Activated T-helper 17 cell treated with anti-CD3 and anti-CD28 coated beads, Interleukin-2, amount 50 U/mL, for 72 hours (primary cell): ENCODE data around the gene TBC1D5. TPM values are rescaled to one million over a fixed set of nuclear protein-coding genes. Genes with fewer than 3 reads are reported as not detected.
A peak's percentile ranks its signal among the peaks of the same experiment; 100 is the strongest.
"Not testable (repeated sequence)": the region's sequence is repeated elsewhere in the genome, so short reads cannot be mapped to it uniquely, and the experiment has no call there.

ENCODE experiments used
- ATAC-seq: fragments of 150-1000 bp; cut with Tn5 transposase; replicated peaks from 2 replicates; pipeline ENCODE4 v1.10.0; 2021; ENCODE audit warnings: mild to moderate bottlenecking, moderate library complexity
- H3K27ac Mint-ChIP-seq: one replicate; pipeline ENCODE4 v1.8.0; 2022; ENCODE audit warnings: mixed read lengths
- H3K27me3 Mint-ChIP-seq: one replicate; pipeline ENCODE4 v1.8.0; 2022; ENCODE audit warnings: mixed read lengths
- H3K36me3 Mint-ChIP-seq: one replicate; pipeline ENCODE4 v1.8.0; 2022; ENCODE audit warnings: low read depth, mild to moderate bottlenecking, mixed read lengths
- H3K4me1 Mint-ChIP-seq: one replicate; pipeline ENCODE4 v1.8.0; 2022; ENCODE audit warnings: mixed read lengths
- H3K4me3 Mint-ChIP-seq: one replicate; pipeline ENCODE4 v1.8.0; 2022; ENCODE audit warnings: mild to moderate bottlenecking, mixed read lengths
- H3K9me3 Mint-ChIP-seq: one replicate; pipeline ENCODE4 v1.8.0; 2022; ENCODE audit warnings: mixed read lengths
- total RNA-seq, 2 donors: library from RNA; stranded (reverse); gene quantifications; one replicate each; pipeline ENCODE4 v1.2.3, GENCODE V29; 2022

TBC1D5 gene
- total RNA-seq, 2 donors from 2014 or later = 43.9 to 53.2 TPM

- ATAC-seq = no peak
- no peak overlapping the region for H3K4me3 Mint-ChIP-seq
- H3K27ac Mint-ChIP-seq = no peak overlapping the region
- no peaks in the 10 kb centered on the region for H3K9me3 Mint-ChIP-seq
- H3K4me1 Mint-ChIP-seq = no peaks in the 10 kb centered on the region
- peaks cover 4% of the 10 kb centered on the region for H3K27me3 Mint-ChIP-seq
- no peaks in the 10 kb centered on the region for H3K36me3 Mint-ChIP-seq
Observed at GRCh38 chr3:17137321-17137826, 605.1 kb downstream of the TBC1D5 start.

DNA sequence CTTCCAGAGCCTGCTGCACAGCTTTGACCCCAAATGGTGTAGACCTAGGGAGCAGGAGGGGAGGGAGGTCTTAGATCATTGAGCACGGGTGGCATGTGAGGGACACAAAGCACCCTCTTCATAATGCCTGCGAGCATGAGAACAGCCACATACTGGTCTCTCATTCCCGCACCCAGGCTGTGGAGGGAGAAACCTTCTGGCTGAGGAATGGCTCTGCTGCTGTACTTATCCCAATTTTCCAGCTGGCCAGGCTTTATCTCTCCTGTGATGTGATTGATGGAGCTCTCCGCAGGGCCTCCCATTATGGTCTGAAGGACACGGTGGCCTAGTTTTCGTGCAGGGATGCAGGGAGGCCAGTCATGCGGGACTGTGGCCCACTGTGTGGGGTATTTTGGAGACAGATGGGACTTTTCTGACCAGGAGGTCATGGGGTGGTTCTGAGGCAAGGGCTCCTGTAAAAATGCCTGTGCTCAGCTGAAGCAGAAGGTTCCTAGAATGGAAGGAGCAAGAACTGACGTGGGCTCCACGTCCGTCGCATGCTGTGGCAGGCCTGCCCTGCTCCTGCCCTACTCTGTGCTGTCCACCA is 606.2 kb downstream of the TBC1D5 start:
- Mint-ChIP-seq H3K27ac (no peak overlapping the region), H3K4me3 (no peak overlapping the region), H3K27me3 (peaks cover 4% of the 10 kb centered on the region), H3K4me1 (no peaks in the 10 kb centered on the region), H3K36me3 (no peaks in the 10 kb centered on the region), H3K9me3 (no peaks in the 10 kb centered on the region)
- ATAC-seq = no peak

GRCh38 chr3:17135696-17136095 is 606.7 kb downstream of the TBC1D5 start:
- H3K36me3 Mint-ChIP-seq = no peaks in the 10 kb centered on the region
- H3K27me3 Mint-ChIP-seq = peaks cover 4% of the 10 kb centered on the region
- ATAC-seq = no peak
- H3K4me3 Mint-ChIP-seq = no peak overlapping the region
- H3K4me1 Mint-ChIP-seq = peaks cover under 1% of the 10 kb centered on the region
- peaks cover under 1% of the 10 kb centered on the region for H3K9me3 Mint-ChIP-seq
- no peak overlapping the region for H3K27ac Mint-ChIP-seq

DNA sequence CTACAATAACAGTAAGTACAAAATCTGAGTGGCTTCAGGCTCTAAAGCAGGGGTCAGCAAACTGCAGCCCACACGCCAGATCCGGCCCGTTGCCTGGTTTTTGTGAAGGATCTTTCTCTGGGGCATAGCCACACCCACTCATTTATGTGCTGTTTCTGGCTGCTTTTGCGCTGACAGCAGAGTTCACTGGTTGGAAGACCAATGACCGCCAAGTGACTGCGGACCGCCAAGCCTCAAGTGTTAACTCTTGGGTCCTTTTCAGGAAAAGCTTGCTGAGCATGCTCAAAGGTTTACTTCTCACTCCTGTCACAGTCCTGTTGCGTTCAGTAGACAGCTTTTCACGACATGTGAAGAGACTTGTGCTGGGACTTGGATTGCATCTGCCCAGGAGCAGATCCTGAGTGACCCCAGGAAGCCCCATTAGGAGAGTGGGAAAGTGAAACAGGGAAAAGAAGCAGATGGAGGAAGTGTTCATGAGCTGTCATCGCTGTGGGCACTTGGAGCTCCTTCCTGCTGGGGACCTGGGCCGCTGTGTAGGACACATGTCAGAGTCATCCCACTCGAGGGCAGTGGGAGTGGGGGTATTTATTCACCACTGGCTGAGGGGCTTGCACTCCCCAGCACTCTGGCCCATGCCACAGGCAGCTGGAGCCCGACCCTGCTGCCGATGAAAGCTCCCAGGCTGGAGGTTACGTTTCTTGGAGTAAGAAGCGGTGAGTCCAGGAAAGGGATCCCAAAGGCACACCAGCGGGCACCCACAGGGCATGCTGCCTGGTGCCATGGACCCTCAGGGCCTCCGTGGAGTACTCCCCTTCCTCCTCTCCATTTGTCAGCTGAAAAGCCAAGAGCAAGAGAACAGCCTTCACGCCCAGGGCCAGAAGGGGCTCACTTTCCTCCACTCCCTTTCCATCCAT is 608.5 kb downstream of the TBC1D5 start:
- ATAC-seq = no peak

GRCh38 chr3:17132286-17133115 is 609.9 kb downstream of the TBC1D5 start:
- Mint-ChIP-seq H3K4me1 (peaks cover 4% of the 10 kb centered on the region), H3K27ac (no peak overlapping the region), H3K9me3 (peaks cover 10% of the 10 kb centered on the region), H3K4me3 (no peak overlapping the region), H3K36me3 (no peaks in the 10 kb centered on the region), H3K27me3 (no peaks in the 10 kb centered on the region)
- ATAC-seq = no peak

More for the DNA sequence above, 608.5 kb downstream of the TBC1D5 start:
- Mint-ChIP-seq H3K27ac (no peak overlapping the region), H3K27me3 (no peaks in the 10 kb centered on the region), H3K4me1 (peaks cover 4% of the 10 kb centered on the region), H3K4me3 (no peak overlapping the region), H3K36me3 (no peaks in the 10 kb centered on the region), H3K9me3 (peaks cover 4% of the 10 kb centered on the region)

- Mint-ChIP-seq H3K9me3 (peaks cover 13% of the 10 kb centered on the region), H3K4me3 (no peak overlapping the region), H3K27ac (no peak overlapping the region), H3K4me1 (peaks cover 4% of the 10 kb centered on the region), H3K27me3 (no peaks in the 10 kb centered on the region), H3K36me3 (no peaks in the 10 kb centered on the region)
- ATAC-seq = no peak
Observed at GRCh38 chr3:17130956-17131355, 611.5 kb downstream of the TBC1D5 start.

- Mint-ChIP-seq H3K4me1 (peaks cover 4% of the 10 kb centered on the region), H3K27ac (no peak overlapping the region), H3K4me3 (no peak overlapping the region), H3K9me3 (peaks cover 13% of the 10 kb centered on the region), H3K27me3 (no peaks in the 10 kb centered on the region), H3K36me3 (no peaks in the 10 kb centered on the region)
- peak; percentile 75 for ATAC-seq
Observed at GRCh38 chr3:17129556-17129955, 612.9 kb downstream of the TBC1D5 start.

DNA sequence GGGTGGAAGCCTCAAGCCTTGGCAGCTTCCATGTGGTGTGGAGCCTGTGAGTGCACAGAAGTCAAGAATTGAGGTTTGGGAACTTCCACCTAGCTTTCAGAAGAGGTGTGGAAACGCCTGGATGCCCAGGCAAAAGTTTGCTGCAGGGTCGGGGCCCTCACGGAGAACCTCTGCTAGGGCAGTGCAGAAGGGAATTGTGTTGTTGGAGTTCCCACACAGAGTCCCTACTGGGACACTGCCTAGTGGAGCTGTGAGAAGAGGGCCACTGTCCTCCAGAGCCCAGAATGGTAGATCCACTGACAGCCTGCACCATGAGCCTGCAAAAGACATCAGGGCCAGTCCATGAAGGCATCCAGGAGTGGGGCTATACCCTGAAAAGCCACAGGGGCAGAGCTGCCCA is 613.8 kb downstream of the TBC1D5 start:
- not testable (repeated sequence) for ATAC-seq, H3K27me3 Mint-ChIP-seq

DNA sequence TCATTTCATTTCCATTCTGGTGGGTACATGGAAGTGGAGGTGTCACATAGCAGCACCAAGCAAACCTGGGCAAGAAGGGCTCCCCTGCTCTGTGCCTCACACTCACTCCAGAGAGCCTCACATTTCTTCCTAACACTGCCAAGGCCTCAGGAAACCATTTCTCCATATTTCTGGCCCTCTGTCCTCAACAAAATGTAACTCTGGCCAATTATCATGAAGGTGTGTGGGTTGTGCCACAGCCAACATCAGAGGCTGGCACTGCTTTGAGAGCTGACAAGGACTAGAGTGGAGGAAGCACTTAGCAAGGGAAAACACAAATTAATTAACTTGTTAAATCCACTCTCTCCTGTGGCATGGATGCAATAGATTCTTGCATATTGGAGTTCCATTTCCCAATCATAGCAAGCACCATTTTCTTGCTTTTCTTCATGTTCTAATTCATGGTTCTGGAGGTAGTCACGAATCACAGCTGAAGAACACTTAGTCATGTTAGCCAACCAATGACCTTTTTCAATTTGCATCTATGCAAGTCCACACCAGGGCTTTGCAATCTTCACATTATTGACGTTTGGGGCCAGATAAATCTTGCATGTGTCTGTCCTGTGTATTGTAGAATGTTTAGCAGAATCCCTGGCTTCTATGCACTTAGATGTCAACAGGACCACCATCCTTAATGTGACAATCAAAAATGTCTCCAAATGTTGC is 616.5 kb downstream of the TBC1D5 start:
- no peaks in the 10 kb centered on the region for H3K27me3 Mint-ChIP-seq
- H3K4me1 Mint-ChIP-seq = peaks cover 4% of the 10 kb centered on the region
- no peak overlapping the region for H3K27ac Mint-ChIP-seq
- no peaks in the 10 kb centered on the region for H3K36me3 Mint-ChIP-seq
- ATAC-seq = no peak
- H3K9me3 Mint-ChIP-seq = peaks cover 13% of the 10 kb centered on the region
- no peak overlapping the region for H3K4me3 Mint-ChIP-seq

More for the DNA sequence above, 613.8 kb downstream of the TBC1D5 start:
- not testable (repeated sequence) for H3K36me3 Mint-ChIP-seq, H3K4me3 Mint-ChIP-seq, H3K27ac Mint-ChIP-seq, H3K4me1 Mint-ChIP-seq
- peaks cover 13% of the 10 kb centered on the region for H3K9me3 Mint-ChIP-seq

DNA sequence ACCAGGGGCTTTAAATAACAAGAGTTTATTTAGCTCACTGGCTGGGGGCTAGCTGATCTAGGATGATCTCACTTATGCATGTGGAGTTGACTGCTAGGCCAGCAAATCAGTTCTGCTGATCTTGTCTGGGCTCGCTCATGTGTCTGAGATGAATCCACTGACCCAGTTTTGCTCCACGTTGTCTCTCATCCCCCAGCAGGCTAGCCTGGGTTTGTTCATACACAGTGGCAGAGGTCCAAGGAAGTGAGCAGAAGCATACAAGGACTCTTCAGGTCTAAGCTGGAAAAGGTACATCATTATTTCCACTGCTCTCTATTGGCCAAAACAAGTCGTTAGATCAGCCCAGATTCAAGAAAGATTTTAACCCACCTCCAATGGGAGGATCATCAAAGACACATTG is 619.7 kb downstream of the TBC1D5 start:
- Mint-ChIP-seq H3K27me3 (no peaks in the 10 kb centered on the region), H3K36me3 (no peaks in the 10 kb centered on the region), H3K27ac (no peak overlapping the region), H3K4me3 (no peak overlapping the region), H3K4me1 (no peaks in the 10 kb centered on the region), H3K9me3 (peaks cover 4% of the 10 kb centered on the region)
- no peak for ATAC-seq

DNA sequence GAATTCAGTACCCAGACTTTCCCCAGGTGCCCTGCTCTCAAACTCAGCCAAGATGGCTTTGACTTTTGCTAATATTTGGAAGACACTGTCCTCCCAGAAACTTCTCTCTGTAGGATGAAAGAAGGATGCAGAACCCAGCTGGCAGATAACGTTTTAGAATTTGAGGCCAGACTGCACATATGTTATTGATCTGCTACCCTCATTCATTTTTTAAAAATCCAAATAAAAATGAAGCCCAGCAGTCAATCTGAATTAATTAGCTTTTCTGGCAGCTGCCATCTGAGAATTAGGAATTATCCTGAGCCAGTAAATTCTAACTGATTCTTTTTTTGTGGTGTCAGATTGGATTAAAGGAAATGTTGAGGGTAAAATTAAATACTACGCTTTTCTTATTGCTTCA is 621.1 kb downstream of the TBC1D5 start:
- Mint-ChIP-seq H3K27me3 (no peaks in the 10 kb centered on the region), H3K4me1 (no peaks in the 10 kb centered on the region), H3K9me3 (no peaks in the 10 kb centered on the region), H3K4me3 (no peak overlapping the region), H3K36me3 (no peaks in the 10 kb centered on the region), H3K27ac (no peak overlapping the region)
- ATAC-seq = no peak

GRCh38 chr3:17120115-17120514 is 622.3 kb downstream of the TBC1D5 start:
- no peak overlapping the region for H3K27ac Mint-ChIP-seq
- H3K36me3 Mint-ChIP-seq = no peaks in the 10 kb centered on the region
- H3K9me3 Mint-ChIP-seq = no peaks in the 10 kb centered on the region
- H3K27me3 Mint-ChIP-seq = no peaks in the 10 kb centered on the region
- no peaks in the 10 kb centered on the region for H3K4me1 Mint-ChIP-seq
- no peak overlapping the region for H3K4me3 Mint-ChIP-seq
- ATAC-seq = no peak

GRCh38 chr3:17119201-17120072 is 623.0 kb downstream of the TBC1D5 start:
- H3K27me3 Mint-ChIP-seq = no peaks in the 10 kb centered on the region
- no peaks in the 10 kb centered on the region for H3K4me1 Mint-ChIP-seq
- no peak overlapping the region for H3K4me3 Mint-ChIP-seq
- no peaks in the 10 kb centered on the region for H3K36me3 Mint-ChIP-seq
- H3K9me3 Mint-ChIP-seq = no peaks in the 10 kb centered on the region
- no peak for ATAC-seq
- no peak overlapping the region for H3K27ac Mint-ChIP-seq
